HTR-8/SVneo (cell line): ENCODE data around the gene WFIKKN2.

Experiments used
- DNase-seq: peaks from one replicate; pipeline ENCODE4 v3.0.0; 2011; ENCODE audit warnings: low spot score, mixed read lengths; ENCODE audit not compliant: insufficient read length
- FAIRE-seq: peaks from 2 replicates; lab custom pipeline; 2011; peaks lifted over from hg19 to GRCh38; lab: Jason Lieb, UNC

The WFIKKN2 gene

DNA sequence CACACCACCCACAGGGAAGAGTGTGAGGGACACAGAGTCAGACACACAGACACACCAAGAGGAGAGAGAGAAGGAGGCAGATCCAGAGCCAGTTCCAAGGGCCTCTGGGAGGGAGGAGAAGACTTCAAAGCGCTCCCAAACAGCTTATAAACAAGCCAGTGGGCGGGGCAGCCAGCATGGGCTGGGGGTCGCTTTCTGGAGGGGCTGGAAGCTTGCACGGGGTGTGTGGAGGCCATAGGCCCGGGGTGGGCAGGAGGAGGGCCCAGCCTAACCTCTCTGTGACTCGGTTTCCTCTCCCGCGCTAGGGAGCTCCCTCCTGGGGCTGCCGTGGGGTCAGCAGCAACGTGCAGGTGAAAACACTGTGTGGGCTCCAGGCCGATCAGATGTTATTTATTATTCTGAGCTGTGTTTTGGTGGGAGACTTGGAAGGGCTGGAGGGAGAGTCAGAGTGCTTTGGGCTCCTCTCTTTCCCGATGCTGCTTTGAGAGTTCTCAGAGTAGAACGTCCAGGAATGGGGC, 2.5 kb upstream of the WFIKKN2 start:
- no peak for DNase-seq
- peak; percentile 4 for FAIRE-seq

DNA sequence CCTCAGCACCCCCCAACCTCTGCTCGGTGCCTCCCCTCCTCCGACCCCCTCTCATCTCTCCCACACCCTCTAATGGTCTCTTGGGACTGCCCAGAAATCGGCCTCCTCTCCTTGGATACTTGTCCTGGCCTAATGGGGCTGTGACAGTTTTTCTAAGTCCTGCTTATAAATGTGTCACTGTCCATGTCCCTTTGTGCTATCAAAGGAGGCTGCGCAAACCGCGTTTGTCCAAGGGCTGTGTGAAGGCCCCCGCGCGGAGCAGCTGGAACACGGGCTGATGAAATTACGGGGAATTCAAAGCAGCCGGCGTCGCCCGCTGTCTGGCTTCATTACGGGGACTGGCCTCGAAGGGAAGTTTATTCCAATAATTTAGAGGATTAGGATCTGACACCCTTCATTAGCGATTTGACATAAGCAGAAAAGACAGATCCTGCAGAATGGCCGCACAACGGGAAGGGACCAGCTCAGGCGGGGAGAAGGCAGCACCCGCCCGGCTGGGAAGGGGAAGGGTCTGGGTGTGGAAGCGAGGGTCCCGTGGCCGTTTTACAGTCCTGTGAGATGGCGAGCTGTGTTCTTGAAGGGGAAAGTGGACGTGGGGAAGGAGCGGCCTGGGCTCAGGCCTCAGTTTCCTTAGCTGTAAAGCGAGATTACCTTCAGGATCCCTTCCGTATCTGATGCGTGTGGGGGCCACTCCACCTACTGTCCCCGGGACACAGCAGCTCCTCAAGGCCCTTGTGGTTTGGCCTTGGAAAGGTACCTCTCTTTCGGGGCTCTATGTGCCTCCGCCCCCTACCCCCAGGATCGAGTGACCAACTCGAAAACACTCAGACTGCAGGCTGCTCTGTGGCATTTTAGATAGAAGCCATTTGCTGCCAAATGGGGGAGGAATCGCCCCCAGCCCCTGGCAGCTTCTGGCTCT, 1.6 kb upstream of the WFIKKN2 start:
- FAIRE-seq (no peak), DNase-seq (no peak)

DNA sequence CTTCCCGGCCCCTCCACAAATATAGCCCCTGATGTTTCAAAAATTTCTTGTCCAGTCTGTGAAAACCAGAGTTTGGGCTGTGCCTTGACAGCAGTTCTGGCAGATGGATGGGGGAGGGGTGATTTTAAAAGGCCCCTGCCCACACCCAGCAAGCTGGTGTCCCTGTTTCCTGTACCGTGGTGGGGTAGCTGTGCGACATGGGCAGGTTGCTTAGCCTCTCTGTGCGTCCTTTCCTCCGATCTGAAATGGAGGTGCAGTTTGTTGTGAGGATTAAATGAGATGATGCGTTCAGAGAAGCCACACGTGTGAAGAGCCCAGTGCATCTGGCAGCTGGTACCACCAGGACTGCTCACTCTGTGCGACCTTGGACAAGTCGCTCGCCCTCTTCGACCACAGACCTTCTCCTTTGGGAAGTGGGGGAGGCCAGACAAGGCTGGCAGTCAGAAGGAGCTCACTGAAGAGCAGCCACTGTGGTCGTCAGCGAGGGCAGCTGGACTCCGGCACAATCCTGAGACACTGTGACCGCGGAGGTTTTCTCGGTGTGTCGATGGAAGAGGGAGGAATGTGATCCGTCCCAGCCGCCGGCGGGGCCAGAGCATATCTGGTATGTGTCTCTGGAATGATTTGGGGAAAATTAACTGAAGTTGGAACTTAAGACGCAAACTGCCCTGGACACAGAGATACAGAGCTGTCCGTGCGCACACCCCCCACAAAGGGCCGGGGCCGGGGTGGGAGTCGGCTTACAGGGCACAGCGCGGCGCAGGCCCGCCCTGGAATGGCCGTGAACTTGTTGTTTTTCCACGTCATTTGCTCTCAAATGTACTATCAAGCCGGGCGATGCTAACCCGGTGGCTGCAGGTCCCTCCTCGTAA, 721 bp upstream of the WFIKKN2 start:
- FAIRE-seq (peak; percentile 33), DNase-seq (no peak)

DNA sequence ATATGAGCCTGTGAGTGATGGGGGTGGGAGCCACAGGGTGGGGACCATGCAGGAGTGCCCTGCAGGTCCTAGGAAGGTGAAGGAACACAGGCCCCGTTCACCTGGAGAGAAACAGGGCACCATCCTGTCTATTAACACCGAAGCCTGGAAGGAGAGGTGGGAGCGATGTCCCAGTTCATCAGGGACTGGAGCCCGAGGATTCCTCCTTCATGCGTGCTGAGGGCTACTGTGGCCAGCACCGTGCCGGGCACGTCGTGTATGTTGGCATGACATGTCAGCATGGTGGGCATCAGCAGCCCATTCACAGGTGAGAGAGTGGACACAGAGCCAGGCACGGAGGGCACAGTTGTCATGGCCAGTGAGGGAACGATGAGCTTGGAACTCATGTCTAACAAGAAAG, 1.4 kb downstream of the WFIKKN2 start:
- DNase-seq = no peak
- peak; percentile 75 for FAIRE-seq

DNA sequence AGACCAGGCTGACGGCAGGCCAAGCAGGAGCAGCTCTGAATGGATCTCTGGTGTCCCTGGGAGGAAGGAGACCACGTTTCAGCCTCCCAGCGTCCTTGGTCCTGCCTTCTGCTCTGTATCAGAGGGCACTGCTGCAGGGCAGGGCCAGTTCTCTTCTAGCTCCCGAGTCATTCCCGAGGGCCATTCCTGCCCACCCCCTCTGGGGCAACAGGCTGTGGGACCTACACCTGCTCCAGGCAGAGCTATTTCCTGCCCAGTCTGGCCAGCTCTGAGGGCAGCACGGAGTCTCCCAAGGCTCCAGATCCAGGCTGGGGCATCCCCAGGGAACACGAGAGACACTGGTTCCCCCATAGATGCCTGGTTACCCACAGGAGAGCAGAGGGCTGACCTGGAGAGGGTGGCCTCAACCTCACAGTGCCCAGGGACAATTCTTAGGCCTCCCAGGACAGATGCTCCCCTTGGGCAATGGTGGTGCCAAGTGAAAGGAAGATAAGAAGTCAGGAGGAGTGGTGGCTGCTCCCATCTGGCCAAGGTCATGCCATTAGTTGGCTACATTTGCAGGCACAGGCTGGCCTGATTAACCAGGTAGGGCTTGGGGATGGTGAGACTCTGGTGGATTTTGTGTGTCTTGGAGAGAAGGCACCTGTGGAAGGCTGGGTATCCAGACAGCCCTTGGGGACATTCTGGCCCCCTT, 2.0 kb downstream of the WFIKKN2 start:
- DNase-seq (no peak), FAIRE-seq (peak; percentile 36)

DNA sequence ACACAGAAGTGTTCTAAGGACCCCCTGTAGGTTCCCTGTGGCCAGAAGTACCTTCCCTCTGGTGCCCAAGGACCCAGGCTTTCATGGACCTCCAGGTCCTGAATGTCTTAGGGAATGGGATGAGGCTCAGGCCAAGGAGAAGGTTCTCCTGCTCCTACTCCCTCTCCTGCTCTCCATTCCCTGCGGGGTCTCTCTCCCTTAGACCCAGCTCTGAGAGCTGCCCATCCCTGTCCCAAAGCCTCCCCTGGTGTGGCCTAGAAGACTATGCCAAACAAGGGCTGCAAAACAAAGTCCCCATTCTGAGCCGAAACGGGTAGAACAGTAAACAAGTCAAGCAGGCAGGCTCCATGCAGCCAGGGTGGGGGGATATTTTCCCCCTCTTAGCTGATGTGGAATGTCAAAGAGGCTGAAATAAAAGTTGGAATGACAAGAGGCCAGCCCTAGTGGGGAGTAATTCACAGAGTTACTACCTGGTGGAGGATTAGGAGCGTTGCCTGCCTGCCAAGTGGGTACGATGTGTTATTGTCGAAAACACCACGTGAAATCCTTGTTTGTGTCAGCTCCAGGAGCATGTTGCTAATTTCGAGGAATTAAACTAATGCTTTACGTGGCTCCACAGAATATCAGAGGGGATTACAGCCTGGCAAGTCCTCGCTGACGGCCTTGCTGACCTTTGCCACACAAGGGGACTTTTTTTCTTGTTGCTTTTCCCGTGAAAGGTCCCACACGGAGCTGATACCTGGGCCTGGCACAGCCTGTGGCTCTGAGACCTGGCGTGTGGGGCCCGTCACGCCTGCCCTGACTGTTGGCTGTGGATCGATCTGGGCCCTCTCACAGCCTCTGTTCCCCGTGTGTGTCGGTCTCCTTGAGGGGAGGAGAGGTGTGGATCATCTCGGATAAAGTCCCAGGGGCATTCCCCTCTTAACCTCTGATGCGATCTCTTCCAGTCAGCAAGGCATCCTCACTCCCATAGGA, 2.9 kb downstream of the WFIKKN2 start:
- DNase-seq (no peak), FAIRE-seq (no peak)

DNA sequence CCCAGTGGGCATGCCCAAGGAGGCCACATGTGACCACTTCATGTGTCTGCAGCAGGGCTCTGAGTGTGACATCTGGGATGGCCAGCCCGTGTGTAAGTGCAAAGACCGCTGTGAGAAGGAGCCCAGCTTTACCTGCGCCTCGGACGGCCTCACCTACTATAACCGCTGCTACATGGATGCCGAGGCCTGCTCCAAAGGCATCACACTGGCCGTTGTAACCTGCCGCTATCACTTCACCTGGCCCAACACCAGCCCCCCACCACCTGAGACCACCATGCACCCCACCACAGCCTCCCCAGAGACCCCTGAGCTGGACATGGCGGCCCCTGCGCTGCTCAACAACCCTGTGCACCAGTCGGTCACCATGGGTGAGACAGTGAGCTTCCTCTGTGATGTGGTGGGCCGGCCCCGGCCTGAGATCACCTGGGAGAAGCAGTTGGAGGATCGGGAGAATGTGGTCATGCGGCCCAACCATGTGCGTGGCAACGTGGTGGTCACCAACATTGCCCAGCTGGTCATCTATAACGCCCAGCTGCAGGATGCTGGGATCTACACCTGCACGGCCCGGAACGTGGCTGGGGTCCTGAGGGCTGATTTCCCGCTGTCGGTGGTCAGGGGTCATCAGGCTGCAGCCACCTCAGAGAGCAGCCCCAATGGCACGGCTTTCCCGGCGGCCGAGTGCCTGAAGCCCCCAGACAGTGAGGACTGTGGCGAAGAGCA, 4.4 kb downstream of the WFIKKN2 start:
- FAIRE-seq = peak; percentile 44
- no peak for DNase-seq

DNA sequence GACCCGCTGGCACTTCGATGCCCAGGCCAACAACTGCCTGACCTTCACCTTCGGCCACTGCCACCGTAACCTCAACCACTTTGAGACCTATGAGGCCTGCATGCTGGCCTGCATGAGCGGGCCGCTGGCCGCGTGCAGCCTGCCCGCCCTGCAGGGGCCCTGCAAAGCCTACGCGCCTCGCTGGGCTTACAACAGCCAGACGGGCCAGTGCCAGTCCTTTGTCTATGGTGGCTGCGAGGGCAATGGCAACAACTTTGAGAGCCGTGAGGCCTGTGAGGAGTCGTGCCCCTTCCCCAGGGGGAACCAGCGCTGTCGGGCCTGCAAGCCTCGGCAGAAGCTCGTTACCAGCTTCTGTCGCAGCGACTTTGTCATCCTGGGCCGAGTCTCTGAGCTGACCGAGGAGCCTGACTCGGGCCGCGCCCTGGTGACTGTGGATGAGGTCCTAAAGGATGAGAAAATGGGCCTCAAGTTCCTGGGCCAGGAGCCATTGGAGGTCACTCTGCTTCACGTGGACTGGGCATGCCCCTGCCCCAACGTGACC, 5.0 kb downstream of the WFIKKN2 start:
- no peak for FAIRE-seq
- DNase-seq = no peak

DNA sequence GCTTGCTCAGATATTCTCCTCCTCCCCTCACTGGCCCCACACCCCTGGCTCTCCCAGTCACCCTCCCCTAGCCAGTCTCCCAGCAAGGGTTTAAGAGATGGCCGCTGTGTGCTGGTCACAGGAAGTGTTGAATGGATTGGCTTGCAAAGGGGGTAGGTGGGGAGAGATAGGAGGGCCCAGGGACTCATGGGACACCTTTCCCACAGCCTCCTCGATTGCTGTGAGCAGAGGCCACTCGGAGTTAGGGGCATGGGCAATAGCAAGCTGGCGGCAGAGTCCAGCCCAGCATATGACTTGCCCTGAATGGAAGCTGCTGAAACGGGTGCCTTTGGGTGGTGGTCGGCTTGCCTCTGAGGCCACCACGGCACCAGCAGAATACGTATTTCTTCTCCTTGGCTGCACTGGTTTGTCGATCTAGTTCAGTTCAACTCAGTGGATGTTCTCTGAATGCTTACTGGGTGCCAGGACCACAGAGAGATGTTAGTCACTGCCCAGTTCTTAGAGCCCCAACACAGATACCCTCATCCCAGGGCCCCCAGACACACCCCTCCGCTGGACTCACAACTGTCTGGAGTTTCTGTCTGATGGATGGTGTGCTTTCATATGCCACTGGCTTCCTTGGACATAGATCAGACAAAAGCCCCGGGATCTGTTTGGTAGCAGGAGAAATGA, 6.0 kb downstream of the WFIKKN2 start:
- DNase-seq (no peak), FAIRE-seq (peak; percentile 36)

DNA sequence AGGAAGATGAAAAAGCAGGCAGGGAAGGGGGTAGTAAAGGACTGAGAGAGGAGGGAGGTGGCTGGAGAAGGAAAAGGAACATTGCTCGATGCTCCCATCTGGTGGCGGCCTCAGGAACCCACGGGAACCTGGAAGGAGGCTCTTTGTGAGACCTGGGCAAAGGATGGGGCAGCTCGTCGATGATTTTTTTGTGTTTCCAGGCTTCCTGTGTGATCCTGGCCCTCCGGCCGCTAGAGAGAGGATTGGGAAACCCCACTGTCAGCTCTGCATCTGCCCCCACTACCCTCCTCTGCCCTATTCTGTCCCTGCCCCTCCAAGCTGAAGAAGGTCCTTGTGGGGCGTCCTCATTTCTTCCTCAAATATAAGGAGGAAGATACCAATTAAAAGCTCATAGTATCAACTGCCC, 6.6 kb downstream of the WFIKKN2 start:
- peak; percentile 92 for DNase-seq
- FAIRE-seq = peak; percentile 71

DNA sequence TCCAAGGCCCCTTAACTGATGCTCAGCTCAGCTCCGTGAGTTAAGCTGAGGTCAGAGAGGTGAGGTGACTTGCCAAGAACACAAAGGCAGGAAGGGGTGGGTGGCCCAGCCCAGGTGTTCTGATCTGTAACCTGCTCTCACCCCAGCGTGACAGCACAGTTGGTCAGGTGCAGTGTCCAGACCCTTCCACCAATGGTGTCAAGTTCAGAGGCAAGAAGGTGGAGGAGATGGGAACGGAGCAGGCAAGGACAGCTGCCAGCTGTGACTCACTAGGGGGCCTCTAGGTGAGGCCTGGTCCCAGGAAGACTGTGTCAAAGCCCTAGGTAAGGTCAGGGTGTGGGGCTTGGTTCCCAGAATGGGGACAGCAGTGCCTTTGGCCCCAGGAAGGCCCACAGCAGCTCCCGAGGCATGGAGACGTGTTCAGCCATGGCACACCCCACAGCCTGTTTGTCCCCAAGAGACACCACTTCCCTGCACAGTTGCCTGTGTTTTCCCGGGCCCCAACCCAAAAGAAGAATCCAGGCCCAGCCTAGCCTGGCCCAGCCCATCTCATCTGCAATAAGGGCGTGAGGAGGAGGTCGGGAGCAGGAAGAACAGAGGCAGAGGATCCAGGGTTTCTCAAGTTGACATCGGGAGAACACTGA, 7.2 kb downstream of the WFIKKN2 start:
- DNase-seq = no peak
- FAIRE-seq = peak; percentile 69

DNA sequence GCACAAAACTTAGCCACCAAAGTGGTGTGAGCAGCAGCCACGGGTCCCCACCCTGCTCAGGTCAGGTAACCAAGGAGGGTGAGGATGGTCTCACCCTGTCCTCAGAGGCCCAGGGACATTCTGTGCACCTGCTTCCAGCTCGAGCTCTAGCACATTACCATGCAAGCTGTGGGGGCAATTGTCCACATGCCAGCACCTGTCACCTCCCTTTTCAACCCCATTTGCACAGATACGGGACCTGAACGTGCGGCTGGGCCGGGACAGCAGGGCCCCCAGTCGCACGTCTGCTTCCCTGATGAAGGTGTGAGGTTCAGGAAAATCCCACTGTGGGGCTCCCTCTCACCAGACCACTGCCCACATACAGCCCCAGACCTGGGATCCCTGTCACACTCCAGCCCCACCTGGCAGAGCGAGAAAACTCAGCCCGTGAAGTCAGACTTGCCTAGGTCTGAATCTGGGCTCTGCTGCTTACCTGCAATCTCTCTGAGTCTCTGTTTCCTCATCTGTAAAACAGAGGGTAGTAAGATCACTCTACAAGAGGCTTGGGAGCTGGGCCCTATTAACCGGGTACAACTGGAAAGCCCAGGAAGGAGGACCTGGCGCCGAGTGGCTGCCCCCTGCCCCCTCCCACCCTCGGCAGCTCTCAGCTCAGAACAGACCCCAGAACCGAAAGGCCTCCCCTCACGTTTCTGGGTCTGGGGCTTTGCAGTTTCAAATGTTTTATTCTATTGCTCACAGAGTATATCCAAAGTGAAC, 7.9 kb downstream of the WFIKKN2 start:
- DNase-seq = no peak
- FAIRE-seq = no peak

DNA sequence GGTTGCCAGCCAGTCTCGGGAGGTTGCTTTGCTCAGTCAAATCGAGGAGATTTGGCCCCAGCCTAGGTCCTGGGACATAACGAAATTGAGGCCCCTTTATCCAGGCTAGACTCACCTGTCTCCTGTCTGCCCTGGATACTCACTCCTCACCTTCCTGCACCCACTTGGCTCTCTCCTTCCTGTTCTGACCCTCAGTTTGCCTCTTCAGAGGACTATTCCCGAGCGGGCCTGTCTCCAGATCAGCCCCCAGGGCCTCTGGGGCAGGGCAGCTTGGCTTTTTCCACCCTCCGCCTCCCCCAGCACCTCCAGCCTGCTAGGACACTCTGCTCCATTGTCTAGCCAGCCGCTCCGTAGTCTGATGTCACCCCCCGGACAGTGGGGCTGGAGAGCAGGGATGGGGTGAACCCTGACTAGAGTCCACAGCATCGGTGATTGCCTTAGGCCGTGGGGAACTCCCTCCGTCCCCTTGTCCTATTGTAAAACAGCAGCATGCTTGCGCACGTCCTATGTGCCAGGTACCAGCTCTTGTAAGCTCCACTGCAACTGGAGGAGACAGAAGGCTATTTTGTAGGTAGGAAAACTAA, 8.8 kb downstream of the WFIKKN2 start:
- FAIRE-seq (peak; percentile 63), DNase-seq (no peak)

DNA sequence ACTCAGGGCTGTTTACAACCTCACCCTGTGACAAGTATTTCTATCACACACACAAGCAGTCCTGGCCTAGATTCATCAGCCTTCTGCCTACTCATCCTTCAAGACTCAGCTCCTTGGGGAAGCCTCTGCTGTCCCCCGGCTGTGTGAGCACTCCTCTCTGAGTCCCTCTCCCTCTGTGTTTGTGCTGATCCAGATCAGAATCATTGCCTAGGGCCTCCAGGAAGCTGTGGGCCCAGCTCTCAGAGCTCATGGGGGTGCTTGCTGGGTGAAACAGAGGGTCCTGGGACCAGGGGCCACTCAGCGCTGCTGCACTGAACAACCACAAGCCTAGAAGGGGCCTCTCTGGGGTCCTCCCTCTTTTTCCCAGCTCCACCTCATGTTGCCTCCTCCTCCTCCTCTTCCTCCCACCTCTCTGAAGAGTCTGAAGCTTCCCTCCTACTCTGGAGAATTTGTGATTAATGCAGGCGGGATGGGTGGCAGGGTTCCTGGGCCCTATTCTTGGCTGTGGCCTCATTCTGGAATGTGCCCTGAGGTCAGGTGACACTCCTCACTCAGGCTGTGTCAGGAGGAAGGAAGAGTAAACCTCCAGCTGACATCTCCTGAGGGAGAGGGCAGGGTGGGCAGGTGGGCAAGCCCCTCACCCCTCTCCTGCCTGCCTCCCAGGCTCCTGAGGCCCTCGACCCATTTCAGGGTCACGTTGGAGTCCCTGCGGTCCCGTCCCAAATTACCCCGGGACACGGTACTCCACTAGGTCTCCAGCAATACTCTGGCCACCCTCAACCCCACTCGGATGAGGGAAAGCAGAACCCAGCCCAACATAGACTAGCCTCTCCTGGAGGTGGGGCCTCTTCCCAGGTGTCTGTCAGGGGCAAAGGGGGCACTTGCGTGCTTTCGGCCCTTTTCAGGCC, 10.1 kb downstream of the WFIKKN2 start:
- DNase-seq = peak; percentile 62
- FAIRE-seq = peak; percentile 85

DNA sequence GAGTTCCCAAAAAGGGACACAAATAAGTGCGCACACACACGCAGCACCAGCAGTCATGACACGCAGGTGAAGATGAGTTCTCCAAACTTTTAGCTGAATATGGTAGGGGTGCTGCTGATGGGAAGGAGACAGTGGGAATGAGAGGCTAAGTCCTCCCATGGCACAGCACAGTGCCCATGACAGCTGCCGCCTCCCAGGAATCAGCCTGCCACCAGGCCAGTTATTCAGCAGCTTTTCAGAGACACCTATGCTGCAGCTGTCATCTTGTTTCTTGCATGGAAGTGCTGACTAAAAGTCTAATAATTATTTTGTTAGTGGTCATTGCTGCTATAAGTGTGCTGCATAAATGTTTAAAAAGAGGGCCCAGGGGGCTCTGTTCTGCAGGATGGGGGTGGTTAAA, 12.2 kb downstream of the WFIKKN2 start:
- no peak for DNase-seq

More for the DNA sequence above, 12.2 kb downstream of the WFIKKN2 start:
- no peak for FAIRE-seq
